Esophagus muscularis mucosa (tissue), 3 donors: Measurements from ENCODE around the gene RAB20.

Experiments
- CTCF ChIP-seq, 3 experiments: fragments of 200-600 bp in 2 of 3; fragments of 450-650 bp in 1 of 3; sonication (generic) in 2 of 3; IDR thresholded peaks; one replicate each; pipeline ENCODE4 v1.5.1; 2017 to 2019; ENCODE audit warnings: antibody characterized with exemption in 3 of 3, mild to moderate bottlenecking in 2 of 3, moderate library complexity in 1 of 3
- POLR2AphosphoS5 ChIP-seq, 2 donors: sonication (generic); formaldehyde crosslinking; IDR thresholded peaks; one replicate each; pipeline ENCODE4 v1.6.1; 2017; ENCODE audit warnings: antibody characterized with exemption in 2 of 2

- TF ChIP-seq CTCF (IDR thresholded peaks at IDR 0.05) (no peak), POLR2AphosphoS5 (IDR thresholded peaks at IDR 0.05) (no peak)
Measured at GRCh38 chr13:110495881-110496280, 65.6 kb downstream of the RAB20 start.
